ENCODE results near the gene SLC35F3. TPM values are rescaled to one million over a fixed set of nuclear protein-coding genes. Genes with fewer than 3 reads are reported as not detected.

Gene SLC35F3
- total RNA-seq, 1 donor from 2014 or later: 0.57 TPM

DNA sequence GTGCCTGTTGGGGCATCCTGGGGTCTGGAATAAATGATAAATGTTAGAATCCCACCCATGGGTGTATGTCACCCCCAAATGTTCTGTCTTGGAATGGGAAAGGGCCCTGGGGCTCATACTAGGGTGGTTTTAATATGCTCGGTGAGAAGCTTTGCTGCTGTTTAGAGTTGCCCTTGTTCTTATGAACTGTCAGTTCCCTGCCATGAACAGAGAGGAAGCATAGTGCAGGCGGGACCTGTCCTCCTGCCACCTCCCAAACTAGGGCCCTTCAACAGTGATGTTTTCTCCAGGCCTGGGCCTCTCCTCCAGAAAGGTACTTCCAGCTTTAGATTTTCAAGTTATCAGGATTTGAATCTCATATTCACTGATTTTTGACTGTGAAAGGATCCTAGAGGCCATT lies 388.1 kb downstream of the SLC35F3 start:
- Histone ChIP-seq H3K4me2 (ENCODE audit: low read length) (no peak overlapping the region), H2AFZ (ENCODE audit: low read depth, low read length) (no peak overlapping the region), H3K36me3 (ENCODE audit: insufficient read depth, low read length) (no peaks in the 10 kb centered on the region), H3K9me3 (ENCODE audit: insufficient read depth, low read depth, low read length) (no peaks in the 10 kb centered on the region), H3K9ac (ENCODE audit: low read length) (no peak overlapping the region), H3K79me2 (ENCODE audit: insufficient read depth, low read length) (no peaks in the 10 kb centered on the region), H3K4me1 (ENCODE audit: insufficient read depth, low read length) (no peaks in the 10 kb centered on the region), H3K27me3 (ENCODE audit: insufficient read depth, low read length) (no peaks in the 10 kb centered on the region), H3K27ac (ENCODE audit: low read depth, low read length) (no peak overlapping the region), H4K20me1 (ENCODE audit: insufficient read depth, low read length) (no peaks in the 10 kb centered on the region), H3K4me3 (ENCODE audit: insufficient read depth, low read depth, low read length) (no peak overlapping the region)
- no peak for FAIRE-seq
- no peak for TF ChIP-seq CTCF (IDR thresholded peaks at IDR 0.05; ENCODE audit: insufficient read depth, low read depth, low read length)
- H3K4me1 Mint-ChIP-seq (ENCODE audit: low read depth, unreplicated experiment): no peaks in the 10 kb centered on the region
- peaks cover 2% of the 10 kb centered on the region for H3K36me3 Mint-ChIP-seq (ENCODE audit: low read depth, unreplicated experiment)
- H3K9me3 Mint-ChIP-seq (ENCODE audit: unreplicated experiment): peaks cover 9% of the 10 kb centered on the region
- no peak overlapping the region for H3K27ac Mint-ChIP-seq (ENCODE audit: unreplicated experiment)
- peaks cover 29% of the 10 kb centered on the region for H3K27me3 Mint-ChIP-seq (ENCODE audit: low read depth, unreplicated experiment)
- DNase-seq (ENCODE audit: low read depth): no peak
- H3K4me3 Mint-ChIP-seq (ENCODE audit: unreplicated experiment): no peak overlapping the region

DNA sequence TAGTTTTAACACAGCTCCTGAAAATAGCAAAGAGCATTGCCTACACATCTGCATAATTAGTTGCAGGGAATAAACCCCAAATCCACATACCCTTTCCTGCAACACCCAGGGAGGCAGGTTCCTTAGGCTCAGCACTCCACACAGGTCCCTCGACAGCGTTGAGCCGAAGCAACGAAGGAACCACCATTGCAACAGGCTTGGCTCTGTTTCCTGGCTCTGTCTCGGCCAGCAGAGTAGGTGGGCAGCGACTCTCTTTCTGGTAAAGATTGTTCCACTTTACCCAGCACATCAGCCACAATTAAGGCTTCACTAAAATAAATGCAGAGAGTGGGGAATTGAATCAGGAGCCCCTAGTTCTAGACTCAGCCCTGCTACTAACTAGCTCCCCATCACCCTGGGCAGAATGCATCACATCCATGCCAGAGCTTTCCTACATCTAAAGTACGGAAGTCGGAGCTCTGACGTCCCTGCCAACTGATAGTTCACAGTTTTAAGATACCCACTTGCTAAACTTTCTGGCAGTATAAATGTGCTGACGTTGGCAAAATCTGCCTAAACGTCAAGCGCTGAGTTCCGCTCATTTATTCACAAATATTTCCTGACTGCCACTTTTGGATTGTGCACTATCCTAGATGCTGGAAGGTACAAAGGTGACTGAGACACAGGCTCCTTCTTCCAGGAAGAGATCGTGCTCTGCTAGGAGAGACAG lies 389.8 kb downstream of the SLC35F3 start:
- Histone ChIP-seq H4K20me1 (ENCODE audit: insufficient read depth, low read length) (no peaks in the 10 kb centered on the region), H3K4me3 (ENCODE audit: insufficient read depth, low read depth, low read length) (no peak overlapping the region), H3K4me2 (ENCODE audit: low read length) (no peak overlapping the region), H3K27me3 (ENCODE audit: insufficient read depth, low read length) (no peaks in the 10 kb centered on the region), H3K9ac (ENCODE audit: low read length) (no peak overlapping the region), H3K27ac (ENCODE audit: low read depth, low read length) (no peak overlapping the region), H3K4me1 (ENCODE audit: insufficient read depth, low read length) (no peaks in the 10 kb centered on the region), H3K9me3 (ENCODE audit: insufficient read depth, low read depth, low read length) (no peaks in the 10 kb centered on the region), H3K79me2 (ENCODE audit: insufficient read depth, low read length) (no peaks in the 10 kb centered on the region), H2AFZ (ENCODE audit: low read depth, low read length) (no peak overlapping the region), H3K36me3 (ENCODE audit: insufficient read depth, low read length) (no peaks in the 10 kb centered on the region)
- H3K4me3 Mint-ChIP-seq (ENCODE audit: unreplicated experiment): no peak overlapping the region
- TF ChIP-seq CTCF (IDR thresholded peaks at IDR 0.05; ENCODE audit: insufficient read depth, low read depth, low read length) (no peak), EZH2 (IDR thresholded peaks at IDR 0.05; ENCODE audit: insufficient read depth, low read length) (no peak)
- no peaks in the 10 kb centered on the region for H3K4me1 Mint-ChIP-seq (ENCODE audit: low read depth, unreplicated experiment)
- DNase-seq (ENCODE audit: low read depth): no peak
- H3K36me3 Mint-ChIP-seq (ENCODE audit: low read depth, unreplicated experiment): peaks cover 2% of the 10 kb centered on the region
- H3K27me3 Mint-ChIP-seq (ENCODE audit: low read depth, unreplicated experiment): peaks cover 33% of the 10 kb centered on the region
- no peak for FAIRE-seq
- peaks cover 9% of the 10 kb centered on the region for H3K9me3 Mint-ChIP-seq (ENCODE audit: unreplicated experiment)
- H3K27ac Mint-ChIP-seq (ENCODE audit: unreplicated experiment): no peak overlapping the region

- no peaks in the 10 kb centered on the region for H3K4me1 Mint-ChIP-seq (ENCODE audit: low read depth, unreplicated experiment)
- Histone ChIP-seq H3K9ac (ENCODE audit: low read length) (no peak overlapping the region), H3K79me2 (ENCODE audit: insufficient read depth, low read length) (no peaks in the 10 kb centered on the region), H3K36me3 (ENCODE audit: insufficient read depth, low read length) (no peaks in the 10 kb centered on the region), H4K20me1 (ENCODE audit: insufficient read depth, low read length) (no peaks in the 10 kb centered on the region), H3K9me3 (ENCODE audit: insufficient read depth, low read depth, low read length) (no peaks in the 10 kb centered on the region), H3K4me3 (ENCODE audit: insufficient read depth, low read depth, low read length) (no peak overlapping the region), H3K27ac (ENCODE audit: low read depth, low read length) (no peak overlapping the region), H3K4me1 (ENCODE audit: insufficient read depth, low read length) (peaks cover under 1% of the 10 kb centered on the region), H2AFZ (ENCODE audit: low read depth, low read length) (no peak overlapping the region), H3K27me3 (ENCODE audit: insufficient read depth, low read length) (no peaks in the 10 kb centered on the region), H3K4me2 (ENCODE audit: low read length) (no peak overlapping the region)
- H3K27me3 Mint-ChIP-seq (ENCODE audit: low read depth, unreplicated experiment): peaks cover 33% of the 10 kb centered on the region
- H3K36me3 Mint-ChIP-seq (ENCODE audit: low read depth, unreplicated experiment): peaks cover 2% of the 10 kb centered on the region
- H3K27ac Mint-ChIP-seq (ENCODE audit: unreplicated experiment): no peak overlapping the region
- H3K9me3 Mint-ChIP-seq (ENCODE audit: unreplicated experiment): peaks cover 4% of the 10 kb centered on the region
- TF ChIP-seq EZH2 (IDR thresholded peaks at IDR 0.05; ENCODE audit: insufficient read depth, low read length) (no peak), CTCF (IDR thresholded peaks at IDR 0.05; ENCODE audit: insufficient read depth, low read depth, low read length) (no peak)
- FAIRE-seq (no peak), DNase-seq (ENCODE audit: low read depth) (no peak)
- no peak overlapping the region for H3K4me3 Mint-ChIP-seq (ENCODE audit: unreplicated experiment)
Measured at GRCh38 chr1:234295068-234295467, 390.6 kb downstream of the SLC35F3 start.

Measured in astrocyte (in vitro differentiated cells and primary cell).